GM10847 (cell line): ENCODE results near the gene MED15.

Source experiments
- POLR2A ChIP-seq: IDR thresholded peaks from 2 replicates; pipeline ENCODE4 v1.6.1; 2011; ENCODE audit not compliant: insufficient read length; ENCODE audit errors: extremely low read depth

MED15 gene

GRCh38 chr22:20588092-20588842 is 80.9 kb downstream of the MED15 start:
- no peak for TF ChIP-seq POLR2A

GRCh38 chr22:20588843-20589581 is 81.6 kb downstream of the MED15 start:
- TF ChIP-seq POLR2A: no peak

GRCh38 chr22:20589614-20590476 is 82.4 kb downstream of the MED15 start:
- TF ChIP-seq POLR2A: no peak

- TF ChIP-seq POLR2A: no peak
Observed at GRCh38 chr22:20590477-20591294, 83.3 kb downstream of the MED15 start.

GRCh38 chr22:20591295-20591645 is 83.9 kb downstream of the MED15 start:
- TF ChIP-seq POLR2A: no peak

- TF ChIP-seq POLR2A: no peak
Observed at GRCh38 chr22:20591660-20592310, 84.4 kb downstream of the MED15 start.

GRCh38 chr22:20595461-20595860 is 88.1 kb downstream of the MED15 start:
- TF ChIP-seq POLR2A: no peak

GRCh38 chr22:20599117-20599516 is 91.7 kb downstream of the MED15 start:
- TF ChIP-seq POLR2A: no peak

- no peak for TF ChIP-seq POLR2A
Observed at GRCh38 chr22:20600137-20600673, 92.8 kb downstream of the MED15 start.

- no peak for TF ChIP-seq POLR2A
Observed at GRCh38 chr22:20601308-20601707, 93.9 kb downstream of the MED15 start.

GRCh38 chr22:20602609-20603164 is 95.3 kb downstream of the MED15 start:
- no peak for TF ChIP-seq POLR2A

- no peak for TF ChIP-seq POLR2A
Observed at GRCh38 chr22:20604092-20604747, 96.8 kb downstream of the MED15 start.

- TF ChIP-seq POLR2A: no peak
Observed at GRCh38 chr22:20604776-20605221, 97.4 kb downstream of the MED15 start.

GRCh38 chr22:20605328-20605727 is 97.9 kb downstream of the MED15 start:
- TF ChIP-seq POLR2A: no peak
